BLaER1 treated with 17β-estradiol and CSF1 and Interleukin-3, amounts not matched to agents 10 nM and 100 nM (cell line): Measurements from ENCODE around the gene ZAR1L.

Experiments
- H3K27ac ChIP-seq, 11 experiments: shearing (Covaris generic); formaldehyde crosslinking; 2 replicates each; pipeline ENCODE4 v1.8.1; 2022
- H3K27me3 ChIP-seq, 11 experiments: shearing (Covaris generic); formaldehyde crosslinking; 2 replicates each; pipeline ENCODE4 v1.8.1; 2022
- H3K36me3 ChIP-seq, 11 experiments: shearing (Covaris generic); formaldehyde crosslinking; 2 replicates each; pipeline ENCODE4 v1.8.1; 2022
- H3K4me1 ChIP-seq, 10 experiments: shearing (Covaris generic); formaldehyde crosslinking; 2 replicates each; pipeline ENCODE4 v1.8.1; 2022
- H3K4me2 ChIP-seq, 11 experiments: shearing (Covaris generic); formaldehyde crosslinking; 2 replicates each; pipeline ENCODE4 v1.8.1; 2022
- H3K4me3 ChIP-seq, 10 experiments: shearing (Covaris generic); formaldehyde crosslinking; 2 replicates each; pipeline ENCODE4 v1.8.1; 2022
- H3K9ac ChIP-seq, 11 experiments: shearing (Covaris generic); formaldehyde crosslinking; 2 replicates each; pipeline ENCODE4 v1.8.1; 2022
- H3K9me3 ChIP-seq, 11 experiments: shearing (Covaris generic); formaldehyde crosslinking; replicated peaks in 1 of 11; 2 replicates each; pipeline ENCODE4 v1.8.1; 2022
- H4K20me1 ChIP-seq, 11 experiments: shearing (Covaris generic); formaldehyde crosslinking; 2 replicates each; pipeline ENCODE4 v1.8.1; 2022
- Cebpa-rat ChIP-seq, 11 experiments: shearing (Covaris generic); IDR thresholded peaks; 2 replicates each; pipeline ENCODE4 v1.8.1; 2022

Gene ZAR1L

DNA sequence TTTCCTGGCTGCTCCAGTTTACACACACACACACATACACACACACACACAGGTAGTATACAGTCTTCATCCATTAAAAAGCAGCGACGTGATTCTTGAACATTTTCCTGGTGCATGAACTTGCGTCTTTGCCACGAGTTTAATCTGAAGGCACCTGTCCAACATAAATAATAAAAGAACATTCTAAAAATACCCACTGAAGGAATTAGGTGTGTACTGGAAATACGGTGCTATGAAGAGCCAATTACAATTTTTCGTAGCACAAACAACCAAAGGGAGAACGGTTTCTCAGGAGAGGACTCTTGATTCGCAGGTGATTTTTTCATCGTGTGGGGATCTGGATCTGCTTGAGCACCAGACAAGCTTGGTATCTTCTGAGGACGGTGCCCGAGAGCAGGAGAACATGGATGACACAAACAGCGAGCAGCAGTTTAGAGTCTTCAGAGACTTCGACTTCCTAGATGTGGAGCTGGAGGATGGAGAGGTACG is 61.2 kb downstream of the ZAR1L start:
- H3K27me3 ChIP-seq = no peaks in the 10 kb centered on the region
- H3K36me3 ChIP-seq = no peaks in the 10 kb centered on the region
- TF ChIP-seq Cebpa-rat (IDR thresholded peaks at IDR 0.05) = no peak
- no peak overlapping the region for H3K4me2 ChIP-seq
- no peaks in the 10 kb centered on the region for H3K9me3 ChIP-seq
- H3K4me1 ChIP-seq = peaks cover 0 to 10% (median 0%) of the 10 kb centered on the region in 10 experiments; a peak in 3 of 20 replicates
- H4K20me1 ChIP-seq = no peaks in the 10 kb centered on the region
- no peak overlapping the region for H3K4me3 ChIP-seq
- H3K9ac ChIP-seq = no peak overlapping the region
- no peak overlapping the region for H3K27ac ChIP-seq
